ENCODE results near the gene CECR2. TPM values are rescaled to one million over a fixed set of nuclear protein-coding genes. Genes with fewer than 3 reads are reported as not detected.

CECR2 gene
- total and polyA plus RNA-seq, 5 donors from 2014 or later, result not detected

Other genes starting within 250 kb of the CECR2 start
- gene TMEM121B, start 248.1 kb upstream of the CECR2 start, total RNA-seq, result 0.10 TPM
- under 1 TPM in 1 of 4 donors, not detected in 3; 0.03 TPM for gene TMEM121B, start 248.1 kb upstream of the CECR2 start, polyA plus RNA-seq
- gene HDHD5, start 210.2 kb upstream of the CECR2 start, total RNA-seq, result 17.7 TPM
- gene HDHD5, start 210.2 kb upstream of the CECR2 start, polyA plus RNA-seq, result 10 to 100 TPM; 39.0 to 46.8 (median 44.9) TPM
- 93.0 TPM for gene ADA2, start 150.0 kb upstream of the CECR2 start, total RNA-seq
- gene ADA2, start 150.0 kb upstream of the CECR2 start, polyA plus RNA-seq, result 10 to 100 TPM; 45.8 to 62.0 (median 54.2) TPM
- gene SLC25A18, start 194.0 kb downstream of the CECR2 start, total RNA-seq, result not detected
- gene SLC25A18, start 194.0 kb downstream of the CECR2 start, polyA plus RNA-seq, result under 1 TPM in 1 of 4 donors, not detected in 3; 0.09 TPM